MCF 10A (cell line): Measurements from ENCODE around the gene SOWAHC. TPM values are rescaled to one million over a fixed set of nuclear protein-coding genes. Genes with fewer than 3 reads are reported as not detected.

Source experiments
- BruUV-seq: library from RNA; stranded (reverse); fragments of 400-500 nt; replicated peaks from 2 replicates; lab custom pipeline; 2021; lab: Mats Ljungman, UMichigan
- CTCF ChIA-PET: fragments of 300-600 bp; sonication (Branson Sonifier 250); formaldehyde crosslinking; extraction: SDS; loops from one replicate; lab custom pipeline; 2021; ENCODE audit warnings: antibody characterized with exemption, inconsistent platforms; lab: Yijun Ruan, JAX
- POLR2A ChIA-PET: fragments of 300-600, 350-650 bp; sonication (Branson Sonifier 250); formaldehyde crosslinking; extraction: SDS; loops from one replicate; lab custom pipeline; 2020; ENCODE audit warnings: antibody characterized with exemption, inconsistent platforms; lab: Yijun Ruan, JAX
- DNase-seq: peaks from one replicate; pipeline ENCODE4 v3.0.0-alpha.2; 2018; ENCODE audit not compliant: unreplicated experiment
- H3K27ac Mint-ChIP-seq: one replicate; pipeline ENCODE4 v1.8.0; 2022; ENCODE audit warnings: mild to moderate bottlenecking, low read depth, mixed read lengths; ENCODE audit not compliant: unreplicated experiment
- H3K27me3 Mint-ChIP-seq: one replicate; pipeline ENCODE4 v1.8.0; 2022; ENCODE audit warnings: mixed read lengths; ENCODE audit not compliant: insufficient read depth, unreplicated experiment
- H3K36me3 Mint-ChIP-seq: one replicate; pipeline ENCODE4 v1.8.0; 2022; ENCODE audit warnings: mild to moderate bottlenecking, moderate library complexity, mixed read lengths; ENCODE audit not compliant: insufficient read depth, unreplicated experiment
- H3K4me1 Mint-ChIP-seq: one replicate; pipeline ENCODE4 v1.8.0; 2022; ENCODE audit warnings: mixed read lengths; ENCODE audit not compliant: insufficient read depth, unreplicated experiment
- H3K4me3 Mint-ChIP-seq: one replicate; pipeline ENCODE4 v1.8.0; 2022; ENCODE audit warnings: mild to moderate bottlenecking, moderate library complexity, mixed read lengths; ENCODE audit not compliant: unreplicated experiment
- H3K9me3 Mint-ChIP-seq: one replicate; pipeline ENCODE4 v1.8.0; 2022; ENCODE audit warnings: mixed read lengths; ENCODE audit not compliant: unreplicated experiment
- intact Hi-C: fragments of 100-400 bp; cut with micrococcal nuclease; formaldehyde crosslinking; loops from 2 replicates; pipeline ENCODE4 v1.14.1; 2022
- total RNA-seq: library from RNA; stranded (reverse); gene quantifications from 2 replicates; pipeline ENCODE4 v1.2.3, GENCODE V29; 2022
- TF ChIP-seq, protein P1 (sequence below): fragments of 200-600 bp; IDR thresholded peaks from one replicate; pipeline ENCODE4 v1.8.0; 2022; ENCODE audit warnings: antibody characterized with exemption, mild to moderate bottlenecking; ENCODE audit not compliant: unreplicated experiment

The SOWAHC gene
- total RNA-seq, 1 experiment from 2014 or later, result 35.3 TPM

- H3K4me3 Mint-ChIP-seq, result no peak overlapping the region
- CTCF ChIA-PET, result no interaction called here
- H3K27ac Mint-ChIP-seq, result no peak overlapping the region
- H3K9me3 Mint-ChIP-seq, result no peaks in the 10 kb centered on the region
- H3K4me1 Mint-ChIP-seq, result no peaks in the 10 kb centered on the region
- no peak for DNase-seq
- POLR2A ChIA-PET, result interaction anchor here (0.6 kb wide), 1 partner anchor 1309 kb away, joined by 3 read pairs; no protein-coding TSS in a partner anchor
- H3K36me3 Mint-ChIP-seq, result no peaks in the 10 kb centered on the region
- intact Hi-C loops, result no loop called here
- BruUV-seq, result no TSS peak
- H3K27me3 Mint-ChIP-seq, result no peaks in the 10 kb centered on the region
- TF ChIP-seq, protein P1, sequence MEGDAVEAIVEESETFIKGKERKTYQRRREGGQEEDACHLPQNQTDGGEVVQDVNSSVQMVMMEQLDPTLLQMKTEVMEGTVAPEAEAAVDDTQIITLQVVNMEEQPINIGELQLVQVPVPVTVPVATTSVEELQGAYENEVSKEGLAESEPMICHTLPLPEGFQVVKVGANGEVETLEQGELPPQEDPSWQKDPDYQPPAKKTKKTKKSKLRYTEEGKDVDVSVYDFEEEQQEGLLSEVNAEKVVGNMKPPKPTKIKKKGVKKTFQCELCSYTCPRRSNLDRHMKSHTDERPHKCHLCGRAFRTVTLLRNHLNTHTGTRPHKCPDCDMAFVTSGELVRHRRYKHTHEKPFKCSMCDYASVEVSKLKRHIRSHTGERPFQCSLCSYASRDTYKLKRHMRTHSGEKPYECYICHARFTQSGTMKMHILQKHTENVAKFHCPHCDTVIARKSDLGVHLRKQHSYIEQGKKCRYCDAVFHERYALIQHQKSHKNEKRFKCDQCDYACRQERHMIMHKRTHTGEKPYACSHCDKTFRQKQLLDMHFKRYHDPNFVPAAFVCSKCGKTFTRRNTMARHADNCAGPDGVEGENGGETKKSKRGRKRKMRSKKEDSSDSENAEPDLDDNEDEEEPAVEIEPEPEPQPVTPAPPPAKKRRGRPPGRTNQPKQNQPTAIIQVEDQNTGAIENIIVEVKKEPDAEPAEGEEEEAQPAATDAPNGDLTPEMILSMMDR, result no peak
These were observed 35.9 kb downstream of the SOWAHC start for GRCh38 chr2:109649736-109650695.

DNA sequence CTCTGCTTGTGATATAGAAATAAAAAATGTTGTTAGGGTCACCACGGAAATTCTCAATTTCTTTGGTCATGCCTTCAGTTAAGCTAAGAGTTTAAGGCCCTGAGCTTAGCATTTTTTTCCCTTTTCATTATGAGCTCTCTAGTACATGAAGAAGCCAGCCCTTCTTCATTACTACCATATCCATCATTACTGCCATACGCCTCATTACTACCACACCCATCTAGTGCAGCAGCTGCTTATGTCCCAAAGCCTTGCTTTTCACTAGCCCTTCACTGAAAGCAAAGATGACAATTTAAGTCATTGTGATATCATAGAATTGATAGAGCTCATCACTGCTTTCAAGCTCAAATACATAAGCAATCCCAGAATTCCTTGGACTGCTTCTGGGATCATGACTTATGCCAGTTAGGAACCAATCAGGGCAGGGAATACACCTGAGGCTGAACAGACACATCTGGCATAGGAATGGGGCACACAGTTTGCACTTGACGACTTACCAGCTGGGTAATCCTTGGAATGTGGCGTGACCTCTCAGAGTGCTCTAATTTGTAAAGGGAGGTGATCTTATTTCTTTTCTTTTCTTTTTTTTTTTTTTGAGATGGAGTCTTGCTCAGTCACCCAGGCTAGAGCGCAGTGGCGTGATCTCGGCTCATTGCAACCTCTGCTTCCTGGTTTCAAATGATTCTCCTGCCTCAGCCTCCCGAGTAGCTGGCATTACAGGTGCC is 40.3 kb downstream of the SOWAHC start:
- BruUV-seq, result no TSS peak
- CTCF ChIA-PET, result interaction anchor here (0.6 kb wide), 2 partner anchors 120 to 376 kb away, joined by 3 to 5 read pairs; no protein-coding TSS in a partner anchor
- POLR2A ChIA-PET, result no interaction called here
- Mint-ChIP-seq H3K27ac (no peak overlapping the region), H3K36me3 (no peaks in the 10 kb centered on the region), H3K4me3 (no peak overlapping the region), H3K4me1 (no peaks in the 10 kb centered on the region), H3K9me3 (no peaks in the 10 kb centered on the region), H3K27me3 (no peaks in the 10 kb centered on the region)
- intact Hi-C loops, result no loop called here
- no peak for DNase-seq
- TF ChIP-seq, protein P1, result no peak

GRCh38 chr2:109655287-109655686 is 41.1 kb downstream of the SOWAHC start:
- H3K27ac Mint-ChIP-seq, result no peak overlapping the region
- CTCF ChIA-PET, result interaction anchor here (0.6 kb wide), 1 partner anchor 376 kb away, joined by 3 read pairs; no protein-coding TSS in a partner anchor
- H3K36me3 Mint-ChIP-seq, result no peaks in the 10 kb centered on the region
- TF ChIP-seq, protein P1, result no peak
- H3K4me1 Mint-ChIP-seq, result no peaks in the 10 kb centered on the region
- H3K4me3 Mint-ChIP-seq, result no peak overlapping the region
- no peak for DNase-seq
- POLR2A ChIA-PET, result no interaction called here
- no peaks in the 10 kb centered on the region for H3K27me3 Mint-ChIP-seq
- no peaks in the 10 kb centered on the region for H3K9me3 Mint-ChIP-seq
- intact Hi-C loops, result no loop called here
- no TSS peak for BruUV-seq
